ENCODE data around the gene DPEP2. TPM values are rescaled to one million over a fixed set of nuclear protein-coding genes. Genes with fewer than 3 reads are reported as not detected.

Gene DPEP2
- polyA plus RNA-seq, 3 donors: 117 to 235 (median 124) TPM

- H3K4me1 Mint-ChIP-seq: peaks cover 54% of the 10 kb centered on the region
- Histone ChIP-seq H3K4me2 (replicated peaks; ENCODE audit: extremely low read depth, low read length, poor library complexity, severe bottlenecking) (no peak overlapping the region), H2AFZ (ENCODE audit: insufficient read depth, low read depth, low read length, poor library complexity, severe bottlenecking) (no peak overlapping the region), H3K4me1 (ENCODE audit: control insufficient read depth in 1 of 2, insufficient read depth in 2 of 2, low read length in 2 of 2) (peaks cover 60 to 61% of the 10 kb centered on the region in 2 donors), H3K79me2 (ENCODE audit: insufficient read depth, low read length) (no peaks in the 10 kb centered on the region), H3K9ac (ENCODE audit: insufficient read depth, low read length, poor library complexity, severe bottlenecking) (no peak overlapping the region), H3K4me3 (replicated peaks in 1 of 3; ENCODE audit: low read depth in 2 of 3, low read length in 3 of 3) (no peak overlapping the region), H3K36me3 (replicated peaks in 1 of 2; ENCODE audit: control insufficient read depth in 1 of 2, insufficient read depth in 2 of 2, low read length in 2 of 2) (no peaks in the 10 kb centered on the region), H3K27ac (ENCODE audit: low read depth in 1 of 2, low read length in 2 of 2) (no peak overlapping the region), H3K9me3 (replicated peaks in 1 of 2; ENCODE audit: control insufficient read depth in 1 of 2, insufficient read depth in 1 of 2, low read length in 2 of 2) (no peaks in the 10 kb centered on the region), H4K20me1 (ENCODE audit: insufficient read depth, low read length) (no peaks in the 10 kb centered on the region), H3K27me3 (ENCODE audit: control insufficient read depth in 2 of 2, insufficient read depth in 2 of 2, low read length in 2 of 2) (no peaks in the 10 kb centered on the region)
- intact Hi-C loops (cut with micrococcal nuclease): loop anchor here in 1 of 2 donors (2.0 kb wide), 1 partner anchor 16 kb away; no protein-coding TSS in a partner anchor
- no peak for DNase-seq
- peaks cover 0 to 3% of the 10 kb centered on the region in 2 donors for H3K36me3 Mint-ChIP-seq
- peak overlapping the region in 4 of 7 donors; percentile 19 to 88 (median 54) for H3K27ac Mint-ChIP-seq
- 86% methylated on average over 9 of the region's 9 CpGs for WGBS (ENCODE audit: insufficient coverage)
- peaks cover 0 to 5% (median 0%) of the 10 kb centered on the region in 7 donors for H3K9me3 Mint-ChIP-seq
- no peak overlapping the region for H3K4me3 Mint-ChIP-seq
- TF ChIP-seq, protein P1, sequence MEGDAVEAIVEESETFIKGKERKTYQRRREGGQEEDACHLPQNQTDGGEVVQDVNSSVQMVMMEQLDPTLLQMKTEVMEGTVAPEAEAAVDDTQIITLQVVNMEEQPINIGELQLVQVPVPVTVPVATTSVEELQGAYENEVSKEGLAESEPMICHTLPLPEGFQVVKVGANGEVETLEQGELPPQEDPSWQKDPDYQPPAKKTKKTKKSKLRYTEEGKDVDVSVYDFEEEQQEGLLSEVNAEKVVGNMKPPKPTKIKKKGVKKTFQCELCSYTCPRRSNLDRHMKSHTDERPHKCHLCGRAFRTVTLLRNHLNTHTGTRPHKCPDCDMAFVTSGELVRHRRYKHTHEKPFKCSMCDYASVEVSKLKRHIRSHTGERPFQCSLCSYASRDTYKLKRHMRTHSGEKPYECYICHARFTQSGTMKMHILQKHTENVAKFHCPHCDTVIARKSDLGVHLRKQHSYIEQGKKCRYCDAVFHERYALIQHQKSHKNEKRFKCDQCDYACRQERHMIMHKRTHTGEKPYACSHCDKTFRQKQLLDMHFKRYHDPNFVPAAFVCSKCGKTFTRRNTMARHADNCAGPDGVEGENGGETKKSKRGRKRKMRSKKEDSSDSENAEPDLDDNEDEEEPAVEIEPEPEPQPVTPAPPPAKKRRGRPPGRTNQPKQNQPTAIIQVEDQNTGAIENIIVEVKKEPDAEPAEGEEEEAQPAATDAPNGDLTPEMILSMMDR (IDR thresholded peaks at IDR 0.05): no peak
- peaks cover 0 to 2% (median 0%) of the 10 kb centered on the region in 3 donors for H3K27me3 Mint-ChIP-seq (ENCODE audit: low read depth in 3 of 3)
These were observed 10.0 kb upstream of the DPEP2 start for GRCh38 chr16:68009157-68009735.

DNA sequence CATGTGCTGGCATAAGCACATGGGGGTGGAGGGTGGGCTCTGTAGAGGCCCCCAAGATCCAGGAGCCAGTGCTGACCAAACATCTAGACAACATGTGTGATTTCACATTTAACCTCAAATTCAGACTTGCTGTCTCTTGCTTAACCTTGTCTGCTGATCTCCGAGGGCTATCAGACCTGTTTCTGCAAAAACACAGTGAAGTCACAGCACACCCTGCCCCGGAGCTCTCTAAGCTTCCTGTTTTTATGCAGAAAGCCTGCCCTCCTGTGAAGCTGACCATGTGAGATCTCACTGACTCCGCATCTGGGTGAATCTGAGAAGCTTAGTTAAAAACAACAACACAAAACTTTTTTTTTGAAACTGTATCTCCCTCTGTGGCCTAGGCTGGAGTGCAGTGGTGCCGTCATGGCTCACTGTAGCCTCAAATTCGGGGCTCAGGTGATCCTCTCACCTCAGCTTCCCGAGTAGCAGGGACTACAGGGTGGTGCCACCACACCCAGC is 6.6 kb upstream of the DPEP2 start:
- no peak overlapping the region for H2AFZ ChIP-seq (ENCODE audit: insufficient read depth, low read depth, low read length, poor library complexity, severe bottlenecking)
- H3K4me1 Mint-ChIP-seq: peaks cover 47% of the 10 kb centered on the region
- peak; percentile 88 to 94 (median 92) for DNase-seq
- H3K9ac ChIP-seq (ENCODE audit: insufficient read depth, low read length, poor library complexity, severe bottlenecking): peak overlapping the region; percentile 62
- H3K36me3 Mint-ChIP-seq: peaks cover 0 to 3% of the 10 kb centered on the region in 2 donors
- TF ChIP-seq, protein P1 (IDR thresholded peaks at IDR 0.05): no peak
- H3K27me3 ChIP-seq (ENCODE audit: control insufficient read depth in 2 of 2, insufficient read depth in 2 of 2, low read length in 2 of 2): no peaks in the 10 kb centered on the region
- H4K20me1 ChIP-seq (ENCODE audit: insufficient read depth, low read length): no peaks in the 10 kb centered on the region
- peaks cover 0 to 5% (median 0%) of the 10 kb centered on the region in 7 donors for H3K9me3 Mint-ChIP-seq
- H3K79me2 ChIP-seq (ENCODE audit: insufficient read depth, low read length): no peaks in the 10 kb centered on the region
- H3K4me2 ChIP-seq (replicated peaks; ENCODE audit: extremely low read depth, low read length, poor library complexity, severe bottlenecking): peak overlapping the region; percentile 33
- H3K27me3 Mint-ChIP-seq (ENCODE audit: low read depth in 3 of 3): peaks cover 0 to 2% (median 0%) of the 10 kb centered on the region in 3 donors
- H3K4me3 ChIP-seq (replicated peaks in 1 of 3; ENCODE audit: low read depth in 2 of 3, low read length in 3 of 3): peak overlapping the region in 1 of 3 experiments; percentile 29
- no peaks in the 10 kb centered on the region for H3K36me3 ChIP-seq (replicated peaks in 1 of 2; ENCODE audit: control insufficient read depth in 1 of 2, insufficient read depth in 2 of 2, low read length in 2 of 2)
- no peaks in the 10 kb centered on the region for H3K9me3 ChIP-seq (replicated peaks in 1 of 2; ENCODE audit: control insufficient read depth in 1 of 2, insufficient read depth in 1 of 2, low read length in 2 of 2)
- intact Hi-C loops (cut with micrococcal nuclease): loop anchor here in 1 of 2 donors (2.0 kb wide), 1 partner anchor 17 kb away; the partner anchor contains the start of genes DDX28 and DUS2
- H3K27ac ChIP-seq (ENCODE audit: low read depth in 1 of 2, low read length in 2 of 2): peak overlapping the region; percentile 93 to 97
- peak overlapping the region; percentile 99 to 100 (median 99) for H3K27ac Mint-ChIP-seq
- H3K4me1 ChIP-seq (ENCODE audit: control insufficient read depth in 1 of 2, insufficient read depth in 2 of 2, low read length in 2 of 2): peaks cover 53 to 57% of the 10 kb centered on the region in 2 donors
- WGBS (ENCODE audit: insufficient coverage): 0% methylated on average over 3 of the region's 6 CpGs
- H3K4me3 Mint-ChIP-seq: peak overlapping the region; percentile 39 to 67
